Urinary bladder (tissue), 4 donors: ENCODE data around the gene SCN10A. TPM values are rescaled to one million over a fixed set of nuclear protein-coding genes. Genes with fewer than 3 reads are reported as not detected.

Experiments
- DNase-seq: peaks from one replicate; pipeline ENCODE4 v3.0.0-alpha.2; 2015; ENCODE audit errors: extremely low spot score
- H3K27ac ChIP-seq: one replicate; pipeline ENCODE4 v1.5.1; 2013; ENCODE audit warnings: low read depth, mild to moderate bottlenecking, moderate library complexity
- H3K36me3 ChIP-seq: one replicate; pipeline ENCODE4 v1.6.1; 2013; ENCODE audit warnings: mild to moderate bottlenecking, moderate library complexity; ENCODE audit not compliant: insufficient read depth
- H3K4me1 ChIP-seq: one replicate; pipeline ENCODE4 v1.6.1; 2013; ENCODE audit warnings: mild to moderate bottlenecking, moderate library complexity; ENCODE audit not compliant: insufficient read depth
- H3K4me3 ChIP-seq: one replicate; pipeline ENCODE4 v1.5.1; 2013; ENCODE audit warnings: low read depth, low read length
- WGBS: extraction: QIAGEN DNeasy Blood & Tissue Kit; methylation state at CpG from one replicate; pipeline ENCODE4 v1.1.7; 2013; 5-methylcytosine and 5-hydroxymethylcytosine counted together
- polyA plus RNA-seq: library from polyadenylated mRNA; stranded (reverse); fragments of 200-250 nt; gene quantifications from one replicate; pipeline ENCODE4 v1.2.3, GENCODE V29; 2013
- total RNA-seq: library from RNA; depleted of rRNA; stranded (reverse); fragments of >200 nt; gene quantifications from one replicate; pipeline ENCODE4 v1.2.3, GENCODE V29; 2014
- donor health status: healthy with polysubstance abuse.
- donor health status: healthy.

Gene SCN10A
- total RNA-seq (not detected), polyA plus RNA-seq (not detected)

DNA sequence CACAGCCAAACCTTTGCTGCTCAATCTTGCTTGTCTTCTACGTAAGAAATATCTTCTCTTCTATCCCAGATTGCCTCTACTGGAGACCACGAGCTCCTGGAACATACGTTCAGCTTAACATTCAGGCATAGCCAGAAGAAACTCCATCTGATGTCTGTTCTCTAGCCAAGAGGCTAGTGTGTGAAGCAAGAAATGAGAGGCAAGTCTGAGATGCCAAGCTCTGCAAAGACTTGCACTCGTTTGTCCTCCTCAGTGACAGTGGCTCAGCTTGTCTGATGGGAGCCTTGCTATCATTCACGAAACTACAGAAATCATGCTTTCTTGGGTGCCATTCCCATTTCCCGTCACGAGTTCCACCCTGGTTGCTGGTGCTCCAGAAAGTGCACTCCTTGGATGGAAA lies at the start of gene SCN10A:
SCN10A (minus strand) TSS at position 192 of the 400 bp plus-strand sequence. CDS start 22,207 bp downstream, outside the sequence.
- no peak for DNase-seq
- Histone ChIP-seq H3K4me1 (no peaks in the 10 kb centered on the region), H3K36me3 (no peaks in the 10 kb centered on the region), H3K4me3 (no peak within 1 kb of the TSS), H3K27ac (no peak within 1 kb of the TSS)
- 58% methylated on average over 7 of the region's 7 CpGs for WGBS

DNA sequence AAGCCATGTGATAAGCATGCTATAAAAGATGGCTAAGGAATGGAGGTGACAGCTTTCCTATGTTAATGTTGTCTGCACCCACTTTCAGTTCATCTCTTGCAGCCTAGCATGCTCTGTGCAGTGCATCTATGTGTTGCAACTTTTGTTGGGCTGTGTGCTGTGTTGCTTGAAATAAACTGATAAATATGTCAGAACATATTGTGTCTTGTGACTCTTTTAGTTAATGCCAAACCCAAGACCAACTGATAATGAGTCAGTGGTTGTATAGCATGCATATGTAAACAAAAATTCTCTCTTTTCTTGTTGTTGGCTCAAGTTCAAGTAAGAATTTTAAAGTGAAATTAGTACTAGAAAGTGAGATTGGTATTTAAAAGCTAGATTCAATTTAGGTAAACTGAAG lies 37.0 kb upstream of the SCN10A start:
- no peak for DNase-seq
- Histone ChIP-seq H3K4me1 (no peaks in the 10 kb centered on the region), H3K27ac (no peak overlapping the region), H3K4me3 (no peak overlapping the region), H3K36me3 (no peaks in the 10 kb centered on the region)

DNA sequence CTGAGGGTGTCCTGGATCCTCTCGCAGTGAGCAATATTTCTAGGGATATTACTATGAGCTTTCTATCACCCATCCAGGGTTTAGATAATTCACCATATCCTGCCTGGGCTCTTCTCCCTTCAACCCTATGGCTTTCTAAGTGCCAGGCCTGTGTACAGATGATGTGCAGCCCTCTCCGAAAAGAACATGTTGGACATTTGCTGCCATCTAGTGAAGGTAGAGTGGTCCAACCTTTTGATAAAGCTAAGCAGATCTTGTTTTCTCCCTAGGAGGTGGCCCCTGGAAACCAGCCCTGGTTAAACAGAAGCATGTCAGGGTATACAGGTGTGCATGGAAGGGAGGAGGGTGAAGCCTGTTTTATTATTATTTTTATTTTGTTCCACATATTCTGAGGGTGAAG lies 27.9 kb upstream of the SCN10A start:
- Histone ChIP-seq H3K4me1 (no peaks in the 10 kb centered on the region), H3K27ac (no peak overlapping the region), H3K36me3 (no peaks in the 10 kb centered on the region), H3K4me3 (no peak overlapping the region)
- 32% methylated on average over 2 of the region's 2 CpGs for WGBS
- DNase-seq: peak; percentile 11

DNA sequence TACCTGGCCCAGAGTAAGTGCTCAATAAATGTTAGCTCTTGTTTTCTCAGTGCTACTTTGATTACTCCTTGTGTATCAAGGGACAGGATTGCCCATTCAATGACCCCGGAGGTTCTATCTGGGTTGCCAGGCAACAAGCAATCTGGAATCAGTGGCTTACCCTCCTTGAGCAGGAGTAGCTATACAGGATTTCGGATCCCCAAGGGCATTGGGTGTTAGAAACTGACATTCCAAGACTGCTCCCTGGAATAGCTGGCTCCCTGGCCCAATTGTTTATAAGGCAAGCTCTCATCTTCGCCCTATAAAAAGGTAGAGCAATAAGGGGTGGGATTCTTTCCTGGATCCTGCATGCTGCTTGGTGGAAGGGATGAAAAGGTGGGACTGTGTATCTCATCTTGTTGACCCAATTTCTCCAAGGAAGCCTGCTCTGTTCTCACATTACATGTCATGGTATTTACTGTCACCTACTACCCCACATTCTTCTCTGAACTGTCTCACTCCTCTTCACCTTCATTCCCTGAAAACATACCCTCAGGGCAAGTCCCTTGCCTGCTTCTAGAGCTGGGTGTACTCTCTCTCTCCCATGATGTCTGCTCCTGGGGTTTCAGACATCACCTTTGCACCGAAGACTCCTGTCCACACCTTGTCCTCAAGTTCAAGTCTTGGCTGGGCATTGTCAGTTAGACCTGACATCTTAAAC lies 26.4 kb upstream of the SCN10A start:
- no peak overlapping the region for H3K27ac ChIP-seq
- H3K4me3 ChIP-seq: no peak overlapping the region
- H3K4me1 ChIP-seq: no peaks in the 10 kb centered on the region
- no peak for DNase-seq
- WGBS: 60% methylated on average over 4 of the region's 4 CpGs
- H3K36me3 ChIP-seq: no peaks in the 10 kb centered on the region

DNA sequence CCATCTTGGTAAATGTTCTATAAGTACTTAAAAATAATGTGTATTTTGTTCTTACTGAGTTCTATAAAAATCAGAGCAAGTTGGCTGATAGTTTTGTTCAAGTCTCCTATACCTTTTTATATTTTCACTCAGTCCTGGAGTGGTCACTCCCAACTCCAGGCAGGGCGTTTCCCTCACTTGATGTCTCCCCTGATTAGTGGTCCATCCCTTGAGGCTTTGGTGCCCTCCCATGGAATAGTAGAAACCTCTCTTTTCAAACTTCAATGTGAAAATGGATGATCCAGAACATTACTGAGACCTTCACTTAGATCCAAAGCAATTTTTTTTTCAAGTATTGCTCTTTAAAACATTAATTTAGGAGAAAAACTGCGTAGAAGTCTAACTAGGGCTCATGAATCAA lies 25.0 kb upstream of the SCN10A start:
- no peak for DNase-seq
- H3K4me1 ChIP-seq: no peaks in the 10 kb centered on the region
- H3K4me3 ChIP-seq: no peak overlapping the region
- H3K27ac ChIP-seq: no peak overlapping the region
- 59% methylated on average over 2 of the region's 2 CpGs for WGBS
- no peaks in the 10 kb centered on the region for H3K36me3 ChIP-seq

DNA sequence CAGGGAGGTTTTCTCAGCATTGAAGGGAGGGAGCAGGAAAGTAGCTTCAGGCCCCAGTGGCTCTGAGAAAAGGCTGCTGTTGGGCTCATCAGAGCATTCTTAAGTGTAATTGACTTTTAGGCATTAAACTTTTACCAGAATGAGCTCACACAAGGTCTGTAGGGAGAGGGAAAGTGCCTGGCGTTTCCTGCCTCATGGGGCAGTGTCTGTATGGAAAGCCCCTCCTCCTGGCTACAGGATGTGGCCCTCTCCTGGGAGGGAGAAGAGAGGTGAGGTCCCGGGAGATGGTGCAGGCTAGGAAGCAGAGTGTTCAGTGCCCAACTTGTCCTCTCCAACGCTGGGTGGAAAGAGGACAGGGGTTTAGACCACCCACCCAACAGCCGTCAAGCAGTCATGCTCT lies 21.3 kb upstream of the SCN10A start:
- no peaks in the 10 kb centered on the region for H3K36me3 ChIP-seq
- H3K27ac ChIP-seq: no peak overlapping the region
- no peak for DNase-seq
- 54% methylated on average over 4 of the region's 4 CpGs for WGBS
- H3K4me3 ChIP-seq: no peak overlapping the region
- no peaks in the 10 kb centered on the region for H3K4me1 ChIP-seq

DNA sequence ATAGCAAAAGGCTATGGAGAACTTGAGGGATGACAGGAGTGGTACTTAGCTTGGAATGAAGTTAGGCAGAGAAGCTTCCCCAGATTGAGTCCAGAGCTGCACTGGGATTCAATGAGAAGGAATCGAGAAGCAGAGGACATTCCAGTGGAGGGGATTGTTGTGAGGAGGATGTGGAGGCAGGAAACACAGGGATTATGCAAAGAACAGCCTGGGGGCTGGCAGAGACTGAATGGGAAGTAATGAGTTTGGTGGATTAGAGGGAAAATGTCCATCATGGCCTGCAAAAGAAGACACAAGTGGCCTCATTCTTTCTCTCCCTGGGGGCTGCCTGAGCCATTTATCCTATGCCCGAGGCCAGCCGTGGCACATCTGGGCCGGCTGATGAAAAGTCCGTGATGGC lies 20.5 kb upstream of the SCN10A start:
- H3K4me3 ChIP-seq: no peak overlapping the region
- DNase-seq: no peak
- whole genome bisulfite sequencing: 75% methylated on average over 5 of the region's 5 CpGs
- no peak overlapping the region for H3K27ac ChIP-seq
- H3K36me3 ChIP-seq: no peaks in the 10 kb centered on the region
- H3K4me1 ChIP-seq: no peaks in the 10 kb centered on the region

DNA sequence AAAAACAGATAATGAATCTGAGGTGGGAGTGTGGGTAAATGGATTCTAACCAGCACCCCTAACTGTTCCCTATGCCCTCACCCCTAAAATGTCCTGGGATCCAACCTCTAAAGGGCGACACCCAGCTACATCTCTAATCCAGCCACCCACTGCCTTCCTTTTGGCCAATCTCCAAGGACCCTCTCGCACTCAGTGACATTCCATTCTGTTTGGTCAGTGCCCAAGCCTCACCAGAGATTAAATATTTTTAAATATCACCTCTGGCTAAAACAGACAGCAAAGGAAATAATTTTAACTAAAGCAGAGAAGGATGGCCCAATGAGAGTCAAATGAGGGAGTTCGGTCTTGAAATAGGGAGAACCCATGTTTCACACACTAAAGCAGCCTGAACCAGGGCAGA lies 19.9 kb upstream of the SCN10A start:
- DNase-seq: no peak
- no peak overlapping the region for H3K27ac ChIP-seq
- no peak overlapping the region for H3K4me3 ChIP-seq
- H3K36me3 ChIP-seq: no peaks in the 10 kb centered on the region
- WGBS: 69% methylated on average over 3 of the region's 3 CpGs
- no peaks in the 10 kb centered on the region for H3K4me1 ChIP-seq

DNA sequence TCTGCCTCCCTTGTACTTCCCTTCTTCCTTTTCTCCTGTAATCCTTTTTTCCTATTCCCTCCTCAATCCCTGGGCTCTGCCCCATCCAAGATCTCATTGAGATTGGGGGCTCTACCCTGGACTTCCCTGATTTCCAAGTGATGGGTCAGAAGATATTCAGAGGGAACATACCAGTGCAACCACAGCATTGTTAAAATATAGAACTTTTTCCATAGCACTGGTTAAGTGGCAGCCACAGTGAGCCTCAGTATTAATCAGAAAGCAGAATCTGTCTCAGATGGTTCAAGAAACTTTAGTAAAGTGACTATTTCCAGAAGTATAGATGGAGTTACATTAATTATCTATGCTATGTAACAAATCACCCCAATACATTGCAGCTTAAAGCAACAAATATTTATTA lies 18.7 kb upstream of the SCN10A start:
- H3K4me1 ChIP-seq: peaks cover 2% of the 10 kb centered on the region
- H3K27ac ChIP-seq: no peak overlapping the region
- H3K4me3 ChIP-seq: no peak overlapping the region
- H3K36me3 ChIP-seq: no peaks in the 10 kb centered on the region
- DNase-seq: no peak

DNA sequence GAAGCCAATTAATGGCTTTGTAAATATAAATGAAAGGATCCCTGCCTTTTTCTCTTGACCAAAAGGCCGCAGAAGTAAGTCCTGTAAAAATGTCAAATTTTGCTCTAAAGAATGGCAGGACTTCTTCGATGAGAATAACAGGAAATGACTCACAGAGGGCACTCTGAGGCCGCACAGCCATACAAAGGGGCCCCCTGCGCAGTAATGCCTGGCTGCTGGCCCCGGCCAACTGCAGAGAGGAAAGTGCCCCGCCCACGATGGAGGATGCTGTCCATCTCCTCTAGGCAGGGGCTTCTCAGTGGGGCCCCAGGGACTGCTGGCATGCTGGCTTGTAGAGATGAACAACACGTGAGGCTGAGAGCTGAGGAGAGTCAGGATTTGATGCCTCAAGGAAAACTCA lies 18.1 kb upstream of the SCN10A start:
- 5% methylated on average over 8 of the region's 8 CpGs for WGBS
- Histone ChIP-seq H3K36me3 (no peaks in the 10 kb centered on the region), H3K4me1 (peaks cover 2% of the 10 kb centered on the region), H3K27ac (no peak overlapping the region), H3K4me3 (no peak overlapping the region)
- DNase-seq: peak; percentile 53

DNA sequence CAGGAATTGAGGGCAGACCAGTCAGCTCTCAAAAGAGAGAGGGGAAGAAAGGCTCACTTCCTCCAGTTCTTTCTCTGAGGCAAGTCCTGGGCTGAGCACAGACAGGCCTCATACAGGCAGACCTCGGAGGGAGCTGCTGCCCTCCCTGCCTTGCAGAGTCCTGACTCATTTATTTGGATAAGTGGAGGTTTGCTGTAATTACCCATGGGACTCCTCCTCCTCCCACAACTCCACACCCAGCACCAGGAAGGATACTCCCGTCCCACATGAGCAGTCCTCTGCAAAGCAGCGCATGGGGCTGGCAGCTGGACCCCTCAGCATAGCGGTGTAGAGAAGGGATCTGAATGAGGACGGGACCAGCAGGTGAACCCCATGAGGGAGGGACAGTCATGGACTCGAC lies 13.4 kb upstream of the SCN10A start:
- 41% methylated on average over 6 of the region's 6 CpGs for whole genome bisulfite sequencing
- peaks cover 2% of the 10 kb centered on the region for H3K4me1 ChIP-seq
- no peak for DNase-seq
- no peak overlapping the region for H3K27ac ChIP-seq
- H3K36me3 ChIP-seq: no peaks in the 10 kb centered on the region
- H3K4me3 ChIP-seq: no peak overlapping the region

DNA sequence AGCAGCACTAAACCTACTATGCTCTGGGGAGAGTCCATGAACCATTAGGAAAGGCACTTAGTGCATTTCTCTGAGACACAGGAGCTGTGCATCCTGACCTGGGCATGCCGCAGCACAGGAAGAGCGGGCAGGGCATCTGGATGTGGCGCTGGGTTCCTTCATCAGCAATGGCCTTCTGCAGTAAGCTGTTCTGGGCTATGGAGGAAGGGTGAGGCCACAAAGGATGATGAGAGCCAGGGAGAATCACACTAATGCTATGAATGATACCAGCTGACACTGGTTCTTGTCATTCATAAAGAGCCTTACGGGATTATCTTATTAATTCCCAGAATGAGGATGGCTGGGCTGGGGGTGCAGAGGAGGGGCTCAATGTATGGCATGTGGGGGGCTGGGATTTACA lies 12.7 kb upstream of the SCN10A start:
- Histone ChIP-seq H3K27ac (no peak overlapping the region), H3K4me1 (peaks cover 2% of the 10 kb centered on the region), H3K36me3 (no peaks in the 10 kb centered on the region), H3K4me3 (no peak overlapping the region)
- WGBS: 77% methylated on average over 4 of the region's 4 CpGs
- DNase-seq: no peak

DNA sequence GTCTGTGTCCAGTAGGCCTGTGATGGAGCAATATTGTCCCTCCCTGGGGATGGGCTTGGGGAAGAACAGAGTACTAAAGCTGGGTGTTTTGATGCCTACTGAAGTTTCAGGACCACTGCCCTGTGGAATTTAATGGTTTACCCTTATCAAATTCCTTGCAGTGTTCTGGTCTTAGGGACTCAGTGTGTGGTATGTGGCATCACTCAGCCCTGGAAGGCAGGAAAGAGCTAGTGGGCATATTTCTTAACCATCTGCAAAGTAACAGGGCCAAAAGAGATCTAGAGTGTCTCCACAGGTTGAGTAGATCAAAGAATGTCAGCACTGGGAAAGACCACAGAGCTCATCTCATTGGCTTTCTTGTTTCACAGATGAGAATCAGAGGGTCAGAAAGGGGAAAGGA lies 11.8 kb upstream of the SCN10A start:
- Histone ChIP-seq H3K4me3 (no peak overlapping the region), H3K4me1 (peaks cover 2% of the 10 kb centered on the region), H3K36me3 (no peaks in the 10 kb centered on the region), H3K27ac (no peak overlapping the region)
- DNase-seq: no peak

DNA sequence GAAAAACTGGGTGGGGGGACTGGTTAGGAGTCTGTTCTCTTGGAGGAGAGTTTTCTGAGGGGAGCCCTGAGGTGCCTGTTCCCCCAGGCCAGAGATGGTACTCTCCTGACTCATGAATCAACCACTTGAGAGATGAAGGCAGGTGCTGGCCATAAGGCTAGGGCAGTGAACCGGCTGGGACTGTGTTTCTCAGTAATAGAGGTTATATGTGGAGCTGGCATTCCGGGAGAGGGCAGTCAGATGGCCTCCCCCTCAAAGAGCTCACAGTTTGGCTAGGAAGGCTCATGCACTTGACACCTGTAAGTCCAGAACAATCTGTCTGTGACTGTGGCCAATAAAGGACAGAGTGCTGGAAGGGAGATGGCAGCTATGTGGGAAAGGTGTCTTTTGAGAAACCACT lies 10.0 kb upstream of the SCN10A start:
- H3K27ac ChIP-seq: no peak overlapping the region
- 66% methylated on average over 2 of the region's 2 CpGs for WGBS
- no peak for DNase-seq
- peaks cover 2% of the 10 kb centered on the region for H3K4me1 ChIP-seq
- H3K4me3 ChIP-seq: no peak overlapping the region
- no peaks in the 10 kb centered on the region for H3K36me3 ChIP-seq

DNA sequence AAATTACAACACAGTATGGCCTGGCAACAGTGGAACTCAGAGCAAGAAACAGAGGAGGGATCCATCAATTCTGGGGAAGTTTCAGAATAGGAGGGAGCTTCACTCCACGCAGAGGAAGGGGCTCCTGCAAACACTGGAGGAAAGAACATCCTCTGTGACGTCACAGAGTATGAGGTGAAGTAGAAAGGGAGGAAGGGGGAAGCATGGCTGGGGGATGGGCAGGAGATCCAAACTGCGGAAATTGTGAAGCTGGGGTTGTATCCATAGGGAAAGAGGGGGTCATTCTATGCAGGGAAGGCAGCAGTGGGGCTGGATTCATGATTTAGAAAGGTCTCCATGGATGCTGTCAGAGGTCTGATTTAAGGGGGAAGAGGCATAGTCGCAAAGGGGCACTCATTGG lies 8.3 kb upstream of the SCN10A start:
- 68% methylated on average over 4 of the region's 4 CpGs for WGBS

More for the DNA sequence above, 8.3 kb upstream of the SCN10A start:
- Histone ChIP-seq H3K27ac (no peak overlapping the region), H3K4me3 (no peak overlapping the region), H3K4me1 (no peaks in the 10 kb centered on the region), H3K36me3 (no peaks in the 10 kb centered on the region)
- no peak for DNase-seq
